GM19328 (cell line): ENCODE data around the gene H2AZ2.

Source experiments
- ATAC-seq: cut with Tn5 transposase; IDR thresholded peaks from one replicate; pipeline ENCODE4 v1.9.1; 2021; ENCODE audit warnings: mild to moderate bottlenecking, moderate library complexity; ENCODE audit not compliant: unreplicated experiment

Gene H2AZ2

DNA sequence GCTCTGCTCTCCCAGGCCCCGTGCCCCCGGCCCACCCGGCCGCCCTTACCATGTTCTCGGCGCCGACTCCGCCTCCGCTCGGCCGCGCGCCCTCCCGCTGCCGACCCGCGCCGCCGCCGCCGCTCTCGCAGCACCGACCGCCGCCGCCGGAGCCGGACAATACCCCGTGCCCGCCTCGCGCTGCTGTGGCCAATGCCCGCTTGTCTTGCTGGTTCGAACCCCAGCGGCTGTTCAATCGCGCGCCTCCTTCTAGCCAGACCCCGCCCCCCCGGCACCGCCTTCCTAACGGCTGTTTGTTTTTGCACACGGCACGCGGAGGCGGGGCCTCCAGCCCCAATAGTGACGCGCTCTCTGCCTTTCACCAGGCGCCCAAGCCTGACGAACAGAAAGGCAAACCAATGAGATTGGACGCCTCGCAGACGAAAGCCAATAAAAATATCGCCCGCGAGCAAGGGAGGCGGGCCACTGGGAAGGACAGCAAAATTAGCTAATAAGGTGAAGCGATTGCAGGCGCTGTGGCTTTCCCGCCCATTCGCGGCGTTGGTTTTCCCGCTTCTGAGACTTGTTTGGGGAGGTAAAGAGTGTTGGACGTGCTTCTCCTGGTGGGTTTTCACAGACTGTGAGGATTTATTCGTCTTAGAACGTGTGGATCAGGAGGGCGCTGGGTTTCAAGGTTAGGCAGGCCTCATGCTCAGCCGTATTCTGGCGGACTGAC, at the start of gene H2AZ2:
Gene H2AZ2 (minus strand): TSS at position 168 of the 715 bp plus-strand sequence. CDS start 116 bp downstream, at position 52.
- peak; percentile 83 for ATAC-seq

- no peak for ATAC-seq
These were observed 49.4 kb upstream of the H2AZ2 start for GRCh38 chr7:44897309-44897708.

DNA sequence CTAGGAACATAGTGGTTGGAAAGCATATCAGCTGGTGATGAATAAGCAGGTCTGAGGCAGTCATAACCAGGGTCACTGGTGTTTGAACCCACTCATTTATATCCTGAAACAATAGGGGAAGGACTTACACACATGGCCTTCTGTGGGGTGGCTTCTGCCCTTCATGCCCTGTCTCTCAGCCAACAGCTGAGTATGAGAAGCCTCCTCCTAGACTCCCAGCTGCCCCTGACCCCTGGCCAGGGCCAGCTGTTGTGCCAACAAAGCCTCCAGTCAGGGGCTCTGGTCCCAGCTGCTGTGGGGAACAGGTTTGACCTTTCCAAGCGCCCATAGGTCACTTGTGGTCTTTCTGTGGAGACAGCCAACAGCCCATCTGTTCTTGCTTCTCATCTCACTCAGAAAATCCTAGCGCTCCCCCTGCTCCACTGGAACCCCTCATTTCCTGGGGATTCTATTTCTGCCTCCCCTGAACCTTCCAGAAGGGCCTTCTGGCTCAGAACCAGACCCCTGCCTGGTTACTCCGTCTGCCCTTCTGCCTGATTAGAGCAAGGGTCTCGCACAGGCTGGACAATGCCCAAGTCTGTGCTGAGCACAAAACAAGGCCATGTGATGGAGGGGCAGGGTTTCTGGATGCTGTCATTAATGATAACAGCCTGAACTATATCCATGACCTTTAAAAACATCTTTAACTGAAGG, 47.1 kb upstream of the H2AZ2 start:
- ATAC-seq: no peak

GRCh38 chr7:44893710-44894234, 45.9 kb upstream of the H2AZ2 start:
- ATAC-seq: no peak

GRCh38 chr7:44891791-44892190, 43.9 kb upstream of the H2AZ2 start:
- no peak for ATAC-seq

- no peak for ATAC-seq
These were observed 43.5 kb upstream of the H2AZ2 start for GRCh38 chr7:44891372-44891771.

- ATAC-seq: no peak
These were observed 41.3 kb upstream of the H2AZ2 start for GRCh38 chr7:44889086-44889781.

GRCh38 chr7:44887293-44887692, 39.4 kb upstream of the H2AZ2 start:
- ATAC-seq: no peak

- ATAC-seq: peak; percentile 81
These were observed 37.8 kb upstream of the H2AZ2 start, which contains the start of gene PURB for GRCh38 chr7:44885394-44886317. TSS of gene PURB (minus strand) at chr7:44885530. CDS start at chr7:44885348, 182 bp downstream.

DNA sequence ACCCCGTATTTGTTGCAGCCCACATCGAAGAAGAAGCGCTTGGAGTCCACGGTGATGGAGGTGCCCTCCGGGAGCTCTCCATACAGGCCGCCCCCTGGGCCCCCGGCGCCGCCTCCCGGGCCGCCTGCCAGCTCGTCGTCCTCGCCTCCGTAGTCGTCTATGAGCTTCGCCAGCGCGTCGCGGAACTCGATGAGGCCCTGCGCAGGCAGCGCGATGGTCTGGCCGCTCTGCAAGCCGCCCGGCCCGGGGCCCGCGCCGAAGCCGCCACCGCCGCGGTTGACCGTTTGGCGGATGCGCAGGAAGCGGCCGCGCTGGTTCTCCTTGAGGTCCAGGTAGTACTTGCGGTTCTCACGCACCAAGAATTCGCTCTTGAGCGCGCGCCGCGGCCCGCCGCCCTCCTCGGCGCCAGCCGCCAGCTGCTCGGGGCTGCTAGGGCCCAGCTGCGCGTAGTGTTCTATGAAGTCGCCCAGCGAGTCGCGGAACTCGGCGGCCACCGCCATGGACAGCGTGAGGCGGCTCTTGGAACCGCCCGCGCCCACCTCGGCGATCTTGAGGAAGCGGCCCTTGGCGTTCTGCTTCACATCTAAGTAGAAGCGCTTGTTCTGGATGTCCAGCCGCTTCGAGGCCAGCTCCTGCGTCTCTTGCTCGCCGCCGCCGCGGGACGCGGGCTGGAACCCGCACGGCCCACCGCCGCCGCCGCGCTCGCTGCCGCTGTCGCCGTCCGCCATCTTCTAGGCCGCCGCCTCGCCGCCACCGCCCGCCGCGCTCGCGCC, 36.9 kb upstream of the H2AZ2 start:
- peak; percentile 29 for ATAC-seq

- no peak for ATAC-seq
These were observed 36.2 kb upstream of the H2AZ2 start for GRCh38 chr7:44883961-44884620.

GRCh38 chr7:44882899-44883298, 35.0 kb upstream of the H2AZ2 start:
- no peak for ATAC-seq

DNA sequence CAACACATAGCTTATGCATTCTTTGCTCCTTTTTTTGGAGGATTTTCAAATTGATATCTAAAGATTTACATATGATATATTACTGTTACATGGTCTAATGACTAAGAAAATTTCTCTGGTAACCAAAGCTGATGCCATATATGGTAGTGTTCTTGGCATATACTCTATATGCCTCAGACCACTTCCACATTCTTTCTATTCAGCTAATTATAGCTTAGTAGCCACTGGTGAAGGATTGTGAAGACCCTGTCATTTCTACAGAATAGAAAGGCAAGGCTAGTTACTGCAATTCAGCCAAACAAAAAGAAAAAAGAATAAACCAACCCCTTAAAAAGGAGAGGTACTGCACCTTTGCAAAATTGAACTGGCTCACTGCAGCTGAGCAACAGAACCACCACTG, 33.7 kb upstream of the H2AZ2 start:
- no peak for ATAC-seq

- ATAC-seq: no peak
These were observed 33.2 kb upstream of the H2AZ2 start for GRCh38 chr7:44881066-44881600.

DNA sequence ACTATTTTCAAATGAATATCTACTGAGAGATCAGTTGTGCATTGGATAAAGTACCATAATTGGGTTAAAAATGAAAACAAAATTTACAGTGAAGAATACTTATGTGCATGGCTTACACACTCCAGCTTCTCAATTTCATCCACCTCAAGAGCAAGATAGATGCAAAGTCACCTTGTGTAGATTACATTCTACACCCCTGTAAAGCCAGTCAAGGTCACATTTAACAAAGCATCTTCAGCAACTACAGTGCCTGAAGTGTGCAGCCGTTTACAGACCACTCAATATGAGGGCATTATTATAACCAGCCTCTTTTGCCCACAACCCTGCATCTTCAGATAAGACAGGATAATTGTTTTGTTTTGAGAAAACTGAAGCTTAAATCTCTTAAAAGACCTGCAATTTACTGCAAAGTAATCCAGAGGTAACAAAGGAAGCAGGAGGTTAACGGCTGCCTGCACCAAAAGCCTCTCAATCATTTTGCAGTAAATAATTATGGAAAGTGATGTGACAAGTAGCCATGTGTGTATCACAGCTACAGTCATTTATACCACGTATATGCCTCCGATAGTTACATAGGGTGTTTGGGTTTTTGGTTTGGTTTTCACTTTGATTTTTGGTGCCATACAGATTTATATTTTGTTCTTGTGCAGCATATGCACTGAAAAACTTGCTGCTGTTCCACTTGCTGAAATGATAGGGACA, 32.6 kb upstream of the H2AZ2 start:
- no peak for ATAC-seq

- ATAC-seq: no peak
These were observed 28.5 kb upstream of the H2AZ2 start for GRCh38 chr7:44876393-44876792.

- ATAC-seq: no peak
These were observed 27.4 kb upstream of the H2AZ2 start for GRCh38 chr7:44875241-44875640.

GRCh38 chr7:44872787-44873186, 24.9 kb upstream of the H2AZ2 start:
- no peak for ATAC-seq
